Liver (tissue), 9 donors: ENCODE results near the gene EPHA5. TPM values are rescaled to one million over a fixed set of nuclear protein-coding genes. Genes with fewer than 3 reads are reported as not detected.

Experiments used
- DNase-seq: peaks from one replicate; pipeline ENCODE4 v3.0.0-alpha.2; 2017; ENCODE audit warnings: low spot score
- H3K27ac ChIP-seq, 2 donors: one replicate each; pipeline ENCODE4 v1.7.0; 2013; ENCODE audit warnings: inconsistent platforms in 2 of 2, low read length in 2 of 2, control low read depth in 1 of 2, low read depth in 1 of 2, mild to moderate bottlenecking in 1 of 2
- H3K27me3 ChIP-seq, 4 donors: one replicate each; pipeline versions ENCODE4 v1.6.1 to v1.7.0; 2013; ENCODE audit warnings: low read length in 3 of 4, inconsistent platforms in 1 of 4, mild to moderate bottlenecking in 1 of 4, moderate library complexity in 1 of 4; ENCODE audit not compliant: control insufficient read depth in 4 of 4, insufficient read depth in 4 of 4
- H3K36me3 ChIP-seq, 4 donors: one replicate each; pipeline versions ENCODE4 v1.6.1 to v1.7.0; 2013; ENCODE audit warnings: low read length in 3 of 4, mild to moderate bottlenecking in 3 of 4, low read depth in 1 of 4, moderate library complexity in 1 of 4; ENCODE audit not compliant: control insufficient read depth in 4 of 4, insufficient read depth in 3 of 4
- H3K4me1 ChIP-seq, 4 donors: one replicate each; pipeline versions ENCODE4 v1.6.1 to v1.7.0; 2013; ENCODE audit warnings: low read length in 3 of 4, mild to moderate bottlenecking in 3 of 4, moderate library complexity in 1 of 4; ENCODE audit not compliant: control insufficient read depth in 4 of 4, insufficient read depth in 4 of 4
- H3K4me3 ChIP-seq, 3 donors: one replicate each; pipeline versions ENCODE4 v1.6.1 to v1.7.0; 2013; ENCODE audit warnings: low read length in 3 of 3, control low read depth in 1 of 3, low read depth in 1 of 3, mild to moderate bottlenecking in 1 of 3
- H3K9ac ChIP-seq, 2 donors: one replicate each; pipeline ENCODE4 v1.7.0; 2013; ENCODE audit warnings: low read length in 2 of 2, mild to moderate bottlenecking in 2 of 2, moderate library complexity in 2 of 2, control low read depth in 1 of 2, low read depth in 1 of 2
- H3K9me3 ChIP-seq, 4 donors: one replicate each; pipeline versions ENCODE4 v1.6.1 to v1.7.0; 2013; ENCODE audit warnings: low read length in 3 of 4; ENCODE audit not compliant: control insufficient read depth in 4 of 4
- ATF3 ChIP-seq: IDR thresholded peaks from 2 replicates; pipeline ENCODE4 v1.6.1; 2016; ENCODE audit warnings: antibody characterized with exemption
- CTCF ChIP-seq: fragments of 150-350 bp; IDR thresholded peaks from 2 replicates; pipeline ENCODE4 v1.5.1; 2017; ENCODE audit warnings: improper control_type of control experiment, low read depth, low read length; ENCODE audit not compliant: missing input control
- EGR1 ChIP-seq, 2 donors: IDR thresholded peaks; 2 replicates each; pipeline ENCODE4 v1.6.1; 2016 to 2018; ENCODE audit warnings: antibody characterized with exemption in 2 of 2, low read depth in 2 of 2
- FOXA2 ChIP-seq: IDR thresholded peaks from 2 replicates; pipeline ENCODE4 v1.6.1; 2016; ENCODE audit warnings: antibody characterized with exemption
- GABPA ChIP-seq, 2 donors: IDR thresholded peaks in 1 of 2; conservative IDR thresholded peaks in 1 of 2; 2 replicates each; pipeline ENCODE4 v1.6.1; 2016; ENCODE audit warnings: antibody characterized with exemption in 2 of 2, mild to moderate bottlenecking in 1 of 2, moderate library complexity in 1 of 2
- HNF4A ChIP-seq, 2 donors: conservative IDR thresholded peaks; 2 replicates each; pipeline ENCODE4 v1.6.1; 2016; ENCODE audit warnings: antibody characterized with exemption in 2 of 2, mild to moderate bottlenecking in 2 of 2
- HNF4G ChIP-seq: IDR thresholded peaks from 2 replicates; pipeline ENCODE4 v1.6.1; 2016; ENCODE audit warnings: antibody characterized with exemption
- JUND ChIP-seq, 2 donors: IDR thresholded peaks; 2 replicates each; pipeline ENCODE4 v1.6.1; 2016; ENCODE audit warnings: antibody characterized with exemption in 2 of 2
- MAX ChIP-seq: IDR thresholded peaks from 2 replicates; pipeline ENCODE4 v1.6.1; 2016; ENCODE audit warnings: antibody characterized with exemption
- NR2F2 ChIP-seq: IDR thresholded peaks from 2 replicates; pipeline ENCODE4 v1.6.1; 2016; ENCODE audit warnings: antibody characterized with exemption
- RAD21 ChIP-seq, 2 donors: IDR thresholded peaks; 2 replicates each; pipeline ENCODE4 v1.6.1; 2016; ENCODE audit warnings: antibody characterized with exemption in 2 of 2, mild to moderate bottlenecking in 2 of 2
- REST ChIP-seq: IDR thresholded peaks from 2 replicates; pipeline ENCODE4 v1.6.1; 2016; ENCODE audit warnings: antibody characterized with exemption, mild to moderate bottlenecking
- RXRA ChIP-seq, 2 donors: IDR thresholded peaks; 2 replicates each; pipeline ENCODE4 v1.6.1; 2017 to 2018; ENCODE audit warnings: antibody characterized with exemption in 2 of 2, mild to moderate bottlenecking in 1 of 2
- SP1 ChIP-seq: IDR thresholded peaks from 2 replicates; pipeline ENCODE4 v1.6.1; 2018; ENCODE audit warnings: antibody characterized with exemption, mild to moderate bottlenecking
- TAF1 ChIP-seq: conservative IDR thresholded peaks from 2 replicates; pipeline ENCODE4 v1.6.1; 2016; ENCODE audit warnings: antibody characterized with exemption, mild to moderate bottlenecking
- YY1 ChIP-seq: IDR thresholded peaks from 2 replicates; pipeline ENCODE4 v1.6.1; 2016; ENCODE audit warnings: antibody characterized with exemption, mild to moderate bottlenecking
- ZBTB33 ChIP-seq: IDR thresholded peaks from 2 replicates; pipeline ENCODE4 v1.6.1; 2016; ENCODE audit warnings: antibody characterized with exemption
- WGBS: extraction: QIAGEN DNeasy Blood & Tissue Kit; methylation state at CpG from one replicate; pipeline ENCODE4 v1.1.7; 2013; 5-methylcytosine and 5-hydroxymethylcytosine counted together
- polyA plus RNA-seq, 2 donors: library from polyadenylated mRNA; stranded (reverse) in 1 of 2; unstranded in 1 of 2; fragments of 200-250 nt in 1 of 2; fragments of >200 nt in 1 of 2; fragmentation: Nextera tagmentation in 1 of 2; extraction: Ambion mirVana in 1 of 2; gene quantifications; one replicate each; pipeline versions ENCODE4 v1.2.1 to v1.2.3, GENCODE V29; 2013 to 2015
- total RNA-seq, 2 donors: library from RNA; depleted of rRNA; stranded (reverse); fragments of >200 nt; gene quantifications; one replicate each; pipeline ENCODE4 v1.2.3, GENCODE V29; 2014
- donor health status: healthy.
- donor health status: healthy.
- donor health status: healthy.
- donor health status: healthy.
- donor health status: healthy.

Gene EPHA5
- total and polyA plus RNA-seq, 4 donors = not detected

GRCh38 chr4:65353098-65353497 is 317.2 kb downstream of the EPHA5 start:
- no peaks in the 10 kb centered on the region for H3K27me3 ChIP-seq
- H3K9me3 ChIP-seq = no peaks in the 10 kb centered on the region
- no peaks in the 10 kb centered on the region for H3K4me1 ChIP-seq
- no peak overlapping the region for H3K4me3 ChIP-seq
- no peak for DNase-seq
- 78% methylated on average over 1 of the region's 1 CpG for WGBS
- H3K36me3 ChIP-seq = no peaks in the 10 kb centered on the region
- no peak overlapping the region for H3K9ac ChIP-seq
- TF ChIP-seq ZBTB33 = no peak
- no peak for TF ChIP-seq MAX
- no peak for TF ChIP-seq EGR1 (IDR thresholded peaks at IDR 0.05; ENCODE audit: low read depth in 2 of 2)
- no peak for TF ChIP-seq SP1
- no peak for TF ChIP-seq HNF4A (conservative IDR thresholded peaks at IDR 0.05)
- TF ChIP-seq CTCF = no peak
- TF ChIP-seq YY1 = no peak
- H3K27ac ChIP-seq = no peak overlapping the region

GRCh38 chr4:65344278-65344825 is 325.9 kb downstream of the EPHA5 start:
- WGBS = 64% methylated on average over 4 of the region's 4 CpGs
- H3K36me3 ChIP-seq = no peaks in the 10 kb centered on the region
- H3K27ac ChIP-seq = no peak overlapping the region
- H3K9ac ChIP-seq = no peak overlapping the region
- TF ChIP-seq REST (no peak), ATF3 (no peak), RXRA (IDR thresholded peaks at IDR 0.05) (no peak), HNF4G (no peak), FOXA2 (no peak), GABPA (IDR thresholded peaks at IDR 0.05 in 1 of 2, conservative IDR thresholded peaks at IDR 0.05 in 1 of 2) (no peak), NR2F2 (no peak), TAF1 (no peak), CTCF (no peak), ZBTB33 (no peak), RAD21 (IDR thresholded peaks at IDR 0.05) (no peak), MAX (no peak), HNF4A (conservative IDR thresholded peaks at IDR 0.05) (no peak), YY1 (no peak), JUND (IDR thresholded peaks at IDR 0.05) (no peak)
- H3K27me3 ChIP-seq = peaks cover 0 to 3% (median 0%) of the 10 kb centered on the region in 4 donors
- no peak overlapping the region for H3K4me3 ChIP-seq
- H3K9me3 ChIP-seq = no peaks in the 10 kb centered on the region
- DNase-seq = no peak
- H3K4me1 ChIP-seq = no peaks in the 10 kb centered on the region
